Measurements from ENCODE around the gene TRPT1.

The TRPT1 gene

GRCh38 chr11:64229090-64229743 lies 3.2 kb upstream of the TRPT1 start:
- no peak for DNase-seq

GRCh38 chr11:64227405-64227956 lies 1.5 kb upstream of the TRPT1 start:
- DNase-seq = no peak

- DNase-seq = peak; percentile 72
Measured at GRCh38 chr11:64226507-64227051, 593 bp upstream of the TRPT1 start.

- DNase-seq = no peak
Measured at GRCh38 chr11:64224891-64225607, 937 bp downstream of the TRPT1 start.

- no peak for DNase-seq
Measured at GRCh38 chr11:64224151-64224890, 1.7 kb downstream of the TRPT1 start.

- DNase-seq = no peak
Measured at GRCh38 chr11:64223001-64223651, 2.9 kb downstream of the TRPT1 start.

GRCh38 chr11:64222651-64223000 lies 3.4 kb downstream of the TRPT1 start:
- no peak for DNase-seq

- no peak for DNase-seq
Measured at GRCh38 chr11:64220798-64221197, 5.2 kb downstream of the TRPT1 start.

- no peak for DNase-seq
Measured at GRCh38 chr11:64220271-64220670, 5.7 kb downstream of the TRPT1 start.

- DNase-seq = no peak
Measured at GRCh38 chr11:64219755-64220154, 6.2 kb downstream of the TRPT1 start.

GRCh38 chr11:64219354-64219684 lies 6.7 kb downstream of the TRPT1 start:
- no peak for DNase-seq

GRCh38 chr11:64218628-64219353 lies 7.2 kb downstream of the TRPT1 start:
- no peak for DNase-seq

- DNase-seq = no peak
Measured at GRCh38 chr11:64216879-64217278, 9.1 kb downstream of the TRPT1 start.

GRCh38 chr11:64211181-64211872 lies 14.7 kb downstream of the TRPT1 start:
- DNase-seq = no peak

GRCh38 chr11:64210301-64211020 lies 15.5 kb downstream of the TRPT1 start:
- DNase-seq = no peak

- DNase-seq = no peak
Measured at GRCh38 chr11:64209563-64209843, 16.5 kb downstream of the TRPT1 start.

- DNase-seq = no peak
Measured at GRCh38 chr11:64208796-64209562, 17.0 kb downstream of the TRPT1 start.

GRCh38 chr11:64208086-64208795 lies 17.7 kb downstream of the TRPT1 start:
- DNase-seq = no peak

GRCh38 chr11:64207256-64208085 lies 18.5 kb downstream of the TRPT1 start:
- no peak for DNase-seq

All from NCI-H146 (cell line).